ENCODE measurements around the gene G6PC3.
A peak's percentile ranks its signal among the peaks of the same experiment; 100 is the strongest.

Gene G6PC3

DNA sequence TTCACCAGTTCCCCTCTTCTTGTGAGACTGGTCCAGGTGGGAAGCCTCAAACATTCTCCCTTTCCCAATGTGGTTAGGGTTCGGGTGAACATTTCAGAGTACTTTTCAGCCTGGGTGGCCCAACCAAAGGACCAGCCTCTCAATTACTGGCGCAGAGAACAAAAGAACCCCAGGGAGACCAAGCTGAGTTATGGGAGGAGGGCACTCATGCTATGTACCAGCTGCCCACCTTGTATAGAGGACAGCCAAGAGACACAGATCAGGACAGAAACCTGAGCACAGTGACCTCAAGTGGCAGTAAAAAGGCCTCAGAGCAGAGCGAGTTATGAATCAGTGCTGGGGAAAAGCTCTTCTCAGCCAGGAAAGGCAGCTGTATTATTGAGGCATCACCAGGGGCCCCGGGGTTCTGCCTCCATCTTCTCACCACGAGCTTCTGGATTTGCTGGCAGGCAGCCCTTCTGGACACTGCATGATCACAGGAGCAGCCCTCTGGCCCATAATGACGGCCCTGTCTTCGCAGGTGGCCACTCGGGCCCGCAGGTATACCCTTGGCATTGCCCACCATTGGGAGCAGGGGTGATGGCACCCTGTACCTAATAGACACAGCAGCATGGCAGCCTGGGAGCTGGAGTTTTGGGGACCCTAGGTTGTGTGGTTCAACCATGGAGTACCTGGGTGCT, 3.8 kb downstream of the G6PC3 start:
- H3K9me3 Mint-ChIP-seq = no peaks in the 10 kb centered on the region
- ATAC-seq (no peak), DNase-seq (no peak)
- no peaks in the 10 kb centered on the region for H3K27me3 Mint-ChIP-seq
- H3K4me1 Mint-ChIP-seq = peaks cover 27% of the 10 kb centered on the region
- H3K27ac Mint-ChIP-seq = peak overlapping the region in 1 of 2 donors; percentile 79
- no peak overlapping the region for H3K4me3 Mint-ChIP-seq

DNA sequence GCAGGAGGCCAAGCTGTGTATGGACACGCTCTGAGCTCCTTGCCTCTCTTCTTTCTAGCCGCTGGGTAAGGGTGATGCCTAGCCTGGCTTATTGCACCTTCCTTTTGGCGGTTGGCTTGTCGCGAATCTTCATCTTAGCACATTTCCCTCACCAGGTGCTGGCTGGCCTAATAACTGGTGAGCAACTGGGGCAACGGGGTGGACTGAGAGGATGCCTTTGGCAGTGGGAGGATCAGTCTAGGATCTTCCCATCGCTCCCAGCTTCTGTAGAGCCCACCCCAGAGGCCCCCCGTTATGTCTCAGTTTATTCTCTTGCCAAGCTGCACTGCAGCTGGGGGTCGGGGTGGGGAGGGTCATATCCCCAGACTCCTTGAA, 4.4 kb downstream of the G6PC3 start:
- H3K27me3 Mint-ChIP-seq = no peaks in the 10 kb centered on the region
- H3K4me1 Mint-ChIP-seq = peaks cover 24% of the 10 kb centered on the region
- no peak for ATAC-seq
- no peak overlapping the region for H3K4me3 Mint-ChIP-seq
- H3K9me3 Mint-ChIP-seq = no peaks in the 10 kb centered on the region
- no peak for DNase-seq
- peak overlapping the region in 1 of 2 donors; percentile 15 for H3K27ac Mint-ChIP-seq

DNA sequence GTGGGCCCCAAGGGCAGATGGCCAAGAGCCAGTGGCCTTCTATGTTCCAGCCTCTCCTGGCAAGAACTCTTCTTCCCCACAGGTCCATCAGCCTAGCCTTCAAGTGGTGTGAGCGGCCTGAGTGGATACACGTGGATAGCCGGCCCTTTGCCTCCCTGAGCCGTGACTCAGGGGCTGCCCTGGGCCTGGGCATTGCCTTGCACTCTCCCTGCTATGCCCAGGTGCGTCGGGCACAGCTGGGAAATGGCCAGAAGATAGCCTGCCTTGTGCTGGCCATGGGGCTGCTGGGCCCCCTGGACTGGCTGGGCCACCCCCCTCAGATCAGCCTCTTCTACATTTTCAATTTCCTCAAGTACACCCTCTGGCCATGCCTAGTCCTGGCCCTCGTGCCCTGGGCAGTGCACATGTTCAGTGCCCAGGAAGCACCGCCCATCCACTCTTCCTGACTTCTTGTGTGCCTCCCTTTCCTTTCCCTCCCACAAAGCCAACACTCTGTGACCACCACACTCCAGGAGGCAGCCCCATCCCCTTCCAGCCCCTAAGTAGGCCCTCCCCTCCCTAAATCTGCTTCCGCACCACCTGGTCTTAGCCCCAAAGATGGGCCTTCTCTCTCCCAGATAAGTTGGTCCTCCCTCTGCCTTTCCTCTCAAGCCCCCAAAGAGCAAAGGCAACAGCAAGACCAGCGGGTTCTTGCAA, 5.2 kb downstream of the G6PC3 start:
- Mint-ChIP-seq H3K9me3 (no peaks in the 10 kb centered on the region), H3K27me3 (no peaks in the 10 kb centered on the region), H3K4me1 (peaks cover 16% of the 10 kb centered on the region), H3K4me3 (no peak overlapping the region), H3K27ac (peak overlapping the region in 1 of 2 donors; percentile 55)
- DNase-seq (no peak), ATAC-seq (no peak)

DNA sequence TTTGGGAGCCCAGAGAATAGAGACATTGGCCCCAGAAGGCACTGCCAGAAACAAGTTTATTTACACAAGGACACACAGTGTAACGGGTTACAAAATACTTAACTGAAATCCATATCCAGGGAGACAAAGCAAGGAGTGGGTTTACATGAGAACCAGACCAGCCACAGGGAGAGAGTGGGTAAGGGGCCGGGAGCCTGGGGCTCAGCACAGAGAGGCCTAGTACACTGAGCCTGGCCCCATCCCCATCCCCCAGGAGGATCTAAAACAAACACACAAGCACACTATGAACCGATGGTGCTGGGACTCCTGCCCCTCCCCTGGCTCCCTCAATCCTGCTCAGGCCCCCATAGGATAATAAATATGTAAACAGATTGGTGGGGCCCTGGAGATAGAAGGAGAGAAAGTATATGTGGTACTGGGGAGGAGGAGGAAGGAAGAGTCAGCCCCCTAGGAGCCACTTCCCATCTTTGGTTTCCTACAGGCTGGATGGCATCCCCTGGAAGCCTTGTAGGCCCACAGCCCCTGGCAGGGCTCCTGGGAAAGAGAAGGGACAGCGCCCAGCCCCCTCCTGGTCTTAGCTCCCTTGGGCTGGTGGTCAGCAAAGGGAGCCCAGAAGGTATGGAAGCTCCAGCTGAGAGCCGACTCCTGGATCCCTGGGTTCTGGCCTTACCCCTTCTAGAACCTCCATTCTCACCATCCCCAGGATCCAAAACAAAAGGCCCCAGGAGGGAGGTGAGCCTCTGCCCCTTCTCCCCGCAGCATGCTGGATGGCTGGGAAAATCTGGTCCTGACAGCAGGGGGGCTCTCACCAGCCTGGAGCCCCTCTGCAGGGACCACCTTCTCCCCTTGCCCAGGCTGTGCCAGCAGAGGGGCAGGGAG, 6.4 kb downstream of the G6PC3 start:
- H3K27me3 Mint-ChIP-seq = no peaks in the 10 kb centered on the region
- DNase-seq = no peak
- no peaks in the 10 kb centered on the region for H3K9me3 Mint-ChIP-seq
- H3K27ac Mint-ChIP-seq = peak overlapping the region in 1 of 2 donors; percentile 31
- ATAC-seq = no peak
- H3K4me1 Mint-ChIP-seq = peaks cover 9% of the 10 kb centered on the region
- H3K4me3 Mint-ChIP-seq = no peak overlapping the region

DNA sequence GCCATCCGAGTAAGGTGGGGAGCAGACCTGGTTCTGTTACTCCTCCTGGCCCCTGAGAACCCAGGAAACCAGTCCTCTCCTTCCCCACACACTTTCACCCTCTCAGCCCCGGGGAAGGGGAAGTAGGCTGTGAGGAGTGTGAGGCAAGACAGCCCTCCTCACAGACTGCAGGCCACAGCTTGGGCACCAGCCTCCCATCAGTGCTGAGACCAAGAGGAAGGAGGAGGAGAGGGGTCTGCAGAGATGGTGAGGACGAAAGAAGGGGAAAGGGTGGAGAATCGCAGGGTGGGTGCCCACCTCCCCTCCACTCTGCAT, 7.0 kb downstream of the G6PC3 start:
- Mint-ChIP-seq H3K9me3 (no peaks in the 10 kb centered on the region), H3K27me3 (no peaks in the 10 kb centered on the region), H3K4me3 (no peak overlapping the region), H3K4me1 (peaks cover 5% of the 10 kb centered on the region), H3K27ac (peak overlapping the region in 1 of 2 donors; percentile 77)
- no peak for DNase-seq
- ATAC-seq = no peak

DNA sequence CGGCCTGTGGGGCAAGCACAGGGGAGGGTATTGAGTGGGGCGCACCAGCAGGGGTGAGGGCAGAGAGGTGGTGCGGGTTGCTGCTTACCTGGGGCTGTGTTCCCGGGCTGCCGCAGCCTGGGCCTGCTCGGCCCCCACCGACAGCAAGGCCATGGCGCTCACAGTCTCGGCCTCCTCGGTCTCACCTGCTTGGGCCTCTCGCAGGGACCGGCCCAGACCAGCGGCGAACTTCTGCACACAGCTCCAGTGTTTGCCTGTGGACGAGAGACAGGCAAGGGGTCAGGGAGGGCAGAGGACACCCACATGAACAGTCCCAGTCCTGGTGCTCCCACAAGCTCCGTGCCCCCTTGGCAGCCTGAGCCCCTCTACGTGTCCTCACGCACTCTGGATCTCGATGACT, 7.9 kb downstream of the G6PC3 start:
- peaks cover 5% of the 10 kb centered on the region for H3K4me1 Mint-ChIP-seq

DNA sequence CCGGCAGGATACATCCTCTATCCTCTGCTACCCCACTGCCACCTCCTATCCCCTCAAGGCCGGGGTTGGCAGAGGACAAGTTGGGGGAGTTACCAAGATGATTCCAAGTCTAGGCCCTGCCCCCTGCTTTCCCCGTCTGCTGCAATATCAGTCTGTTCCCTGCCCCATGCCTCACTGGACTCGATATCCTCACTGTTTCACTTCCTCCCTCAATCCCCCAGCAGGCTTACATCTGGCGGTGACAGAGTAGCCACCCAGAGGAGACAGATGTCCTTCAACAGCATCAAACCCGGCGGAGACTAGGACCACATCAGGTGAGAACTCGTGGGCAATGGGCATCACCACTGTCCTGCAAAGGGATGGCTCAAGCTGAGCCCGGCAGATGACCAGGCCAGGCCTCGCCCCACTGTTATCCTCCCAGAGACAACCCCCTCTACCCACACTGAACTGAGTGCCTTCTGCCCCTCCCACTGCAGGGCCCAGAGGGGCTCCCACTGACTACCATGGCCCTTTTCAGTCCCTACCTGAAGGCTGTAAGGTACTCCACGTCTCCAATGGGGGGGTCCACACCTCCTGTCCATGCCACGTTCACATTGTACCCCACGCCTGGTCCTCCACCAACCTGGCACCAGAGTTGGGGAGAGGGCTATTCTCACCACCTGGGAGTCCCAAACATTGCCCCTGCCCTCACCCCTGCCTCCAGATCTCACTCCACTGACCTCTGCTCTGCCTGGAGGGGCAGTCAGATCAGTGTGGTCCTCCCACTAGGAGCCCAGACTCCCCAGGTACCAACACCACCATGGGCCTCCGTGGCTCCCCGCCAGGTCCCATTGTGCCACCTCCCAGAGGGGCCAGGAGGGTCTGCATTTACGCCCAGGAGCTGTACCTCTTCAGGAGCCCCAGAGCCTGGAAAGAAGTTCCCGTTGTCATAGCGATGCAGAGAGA, 9.6 kb downstream of the G6PC3 start:
- no peak for ATAC-seq
- H3K27me3 Mint-ChIP-seq = no peaks in the 10 kb centered on the region

More for the DNA sequence above, 7.9 kb downstream of the G6PC3 start:
- no peak for ATAC-seq
- Mint-ChIP-seq H3K27ac (no peak overlapping the region), H3K9me3 (no peaks in the 10 kb centered on the region), H3K27me3 (no peaks in the 10 kb centered on the region), H3K4me3 (no peak overlapping the region)
- DNase-seq = no peak

DNA sequence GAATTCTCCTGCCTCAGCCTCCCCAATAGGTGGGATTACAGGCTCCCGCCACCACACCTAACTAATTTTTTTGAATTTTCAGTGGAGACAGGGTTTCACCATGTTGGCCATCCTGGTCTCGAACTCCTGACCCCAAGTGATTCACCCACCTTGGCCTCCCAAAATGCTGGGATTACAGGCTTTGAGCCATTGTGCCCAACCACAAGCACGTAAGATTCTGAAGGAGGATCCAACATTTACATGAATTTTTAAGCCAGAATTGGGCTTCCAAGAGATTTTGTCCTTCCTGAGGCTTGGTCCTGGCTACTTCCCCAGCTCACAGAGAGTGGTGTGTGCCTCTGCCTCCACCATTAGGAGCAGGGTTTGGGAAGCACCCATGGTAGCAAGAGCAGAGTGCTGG, 11.1 kb downstream of the G6PC3 start:
- Mint-ChIP-seq H3K27ac (peak overlapping the region in 1 of 2 donors; percentile 10), H3K4me3 (no peak overlapping the region), H3K27me3 (no peaks in the 10 kb centered on the region), H3K4me1 (peaks cover 11% of the 10 kb centered on the region), H3K9me3 (no peaks in the 10 kb centered on the region)
- DNase-seq = no peak
- no peak for ATAC-seq

More for the DNA sequence above, 9.6 kb downstream of the G6PC3 start:
- no peak overlapping the region for H3K4me3 Mint-ChIP-seq
- no peaks in the 10 kb centered on the region for H3K9me3 Mint-ChIP-seq
- no peak overlapping the region for H3K27ac Mint-ChIP-seq
- DNase-seq = no peak
- H3K4me1 Mint-ChIP-seq = no peaks in the 10 kb centered on the region

DNA sequence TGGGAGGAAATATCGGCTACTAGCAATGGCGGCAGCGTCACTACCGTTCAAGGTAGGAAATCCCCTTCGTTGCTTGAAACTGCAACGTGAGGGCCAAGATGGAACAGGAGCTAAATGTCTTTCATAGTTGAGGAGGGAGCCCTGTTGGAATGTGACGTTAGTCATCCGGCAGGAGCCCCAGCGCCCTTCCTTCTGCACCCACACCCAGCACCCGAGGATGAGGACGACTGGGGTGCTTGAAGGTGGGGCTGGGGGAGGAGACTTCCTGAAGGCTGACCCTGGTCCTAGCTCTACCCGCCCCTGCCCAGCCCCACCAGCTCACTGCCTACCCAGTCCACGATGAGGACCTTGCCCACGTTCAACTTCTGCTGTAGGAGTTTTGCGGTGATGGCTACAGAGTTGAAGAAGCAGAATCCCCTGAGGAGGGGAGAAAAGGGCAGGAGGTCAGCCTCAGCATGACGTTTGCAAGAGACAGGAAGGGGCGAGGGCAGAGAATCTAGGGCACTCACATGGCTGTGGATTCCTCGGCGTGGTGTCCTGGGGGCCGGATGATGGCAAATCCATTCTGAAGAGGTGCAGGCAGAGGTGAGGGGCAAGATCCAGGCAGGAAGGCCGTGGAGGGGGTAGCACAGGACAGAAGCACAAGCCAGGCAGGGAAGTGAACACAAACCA, 11.9 kb downstream of the G6PC3 start:
- ATAC-seq (no peak), DNase-seq (no peak)
- Mint-ChIP-seq H3K4me1 (peaks cover 18% of the 10 kb centered on the region), H3K27ac (peak overlapping the region; percentile 10 to 40), H3K9me3 (no peaks in the 10 kb centered on the region), H3K4me3 (no peak overlapping the region), H3K27me3 (no peaks in the 10 kb centered on the region)

DNA sequence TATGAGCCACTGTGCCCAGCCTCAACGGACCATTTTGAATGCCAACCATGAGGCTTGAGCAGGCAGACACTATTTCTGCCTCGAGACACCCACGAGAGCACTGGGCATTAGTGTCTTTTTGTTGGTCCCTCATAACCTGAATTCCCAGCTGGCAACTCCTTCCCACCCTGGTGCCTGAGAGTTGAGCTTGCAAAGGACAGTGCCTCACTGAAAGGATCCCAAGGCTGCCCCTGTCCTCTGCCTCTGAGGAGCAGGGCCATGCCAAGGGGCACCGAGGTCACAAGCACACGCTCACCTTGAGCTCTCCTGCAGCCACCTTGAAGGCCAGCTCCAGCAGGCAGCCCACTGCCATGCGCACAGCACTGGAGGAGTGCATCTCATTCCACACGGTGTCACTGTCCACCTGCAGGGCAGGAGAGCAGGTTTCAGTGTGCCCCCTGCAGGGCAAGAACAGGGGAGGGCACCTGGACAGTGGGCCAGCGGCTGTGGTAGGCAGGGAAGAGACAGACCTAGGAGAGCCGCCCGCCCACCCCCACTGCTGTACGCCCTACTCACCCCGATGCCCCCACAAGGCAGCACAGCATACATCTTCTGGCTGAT, 12.8 kb downstream of the G6PC3 start:
- no peak overlapping the region for H3K4me3 Mint-ChIP-seq
- peaks cover 28% of the 10 kb centered on the region for H3K4me1 Mint-ChIP-seq
- H3K27me3 Mint-ChIP-seq = no peaks in the 10 kb centered on the region
- no peaks in the 10 kb centered on the region for H3K9me3 Mint-ChIP-seq
- no peak for ATAC-seq
- no peak for DNase-seq
- no peak overlapping the region for H3K27ac Mint-ChIP-seq

DNA sequence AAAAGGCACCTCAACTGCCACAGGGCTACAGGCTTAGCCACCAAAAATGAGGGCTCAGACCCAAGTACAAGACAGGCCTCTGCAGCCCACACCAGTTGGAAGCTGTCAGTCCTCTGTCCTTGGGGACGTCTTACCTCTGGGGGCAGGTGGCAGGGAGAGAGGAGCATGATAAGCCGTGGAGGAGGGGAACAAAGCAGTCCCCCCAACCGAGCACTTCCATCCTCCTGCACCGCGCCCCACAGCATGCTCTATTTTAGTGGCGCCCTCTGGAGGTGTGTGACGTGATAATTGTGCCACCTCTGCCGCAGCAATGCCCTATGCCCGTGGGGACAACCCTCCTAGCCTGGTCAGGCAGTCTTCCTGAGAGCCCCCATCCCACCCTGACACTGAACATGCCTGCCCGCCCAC, 13.6 kb downstream of the G6PC3 start:
- H3K4me3 Mint-ChIP-seq = no peak overlapping the region
- H3K27ac Mint-ChIP-seq = peak overlapping the region in 1 of 2 donors; percentile 27
- no peaks in the 10 kb centered on the region for H3K27me3 Mint-ChIP-seq
- peak in 1 of 2 donors; percentile 28 for DNase-seq
- H3K4me1 Mint-ChIP-seq = peaks cover 34% of the 10 kb centered on the region
- peak; percentile 24 for ATAC-seq
- H3K9me3 Mint-ChIP-seq = no peaks in the 10 kb centered on the region

DNA sequence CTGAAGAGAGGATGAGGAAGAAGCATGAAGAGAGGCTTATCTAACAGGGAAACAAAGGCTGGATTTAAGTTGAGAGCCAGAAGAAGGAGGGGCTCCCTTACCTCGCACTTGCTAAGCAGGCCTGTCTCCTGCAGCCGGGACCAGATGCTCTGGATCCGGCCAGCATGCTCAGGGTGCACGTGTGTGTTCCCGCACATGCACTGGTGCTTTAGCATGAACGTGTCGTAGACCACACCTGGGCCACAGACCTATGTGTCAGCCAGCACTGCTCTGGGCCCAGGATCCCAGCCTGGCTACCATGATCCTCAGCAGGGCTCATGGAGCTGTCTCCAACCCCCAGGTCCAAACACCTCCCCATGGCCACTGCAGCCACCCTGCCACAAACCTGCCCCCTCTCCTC, 14.4 kb downstream of the G6PC3 start:
- ATAC-seq = no peak
- no peak overlapping the region for H3K4me3 Mint-ChIP-seq
- no peak for DNase-seq
- no peaks in the 10 kb centered on the region for H3K9me3 Mint-ChIP-seq
- H3K27me3 Mint-ChIP-seq = no peaks in the 10 kb centered on the region
- H3K4me1 Mint-ChIP-seq = peaks cover 34% of the 10 kb centered on the region
- peak overlapping the region in 1 of 2 donors; percentile 86 for H3K27ac Mint-ChIP-seq

DNA sequence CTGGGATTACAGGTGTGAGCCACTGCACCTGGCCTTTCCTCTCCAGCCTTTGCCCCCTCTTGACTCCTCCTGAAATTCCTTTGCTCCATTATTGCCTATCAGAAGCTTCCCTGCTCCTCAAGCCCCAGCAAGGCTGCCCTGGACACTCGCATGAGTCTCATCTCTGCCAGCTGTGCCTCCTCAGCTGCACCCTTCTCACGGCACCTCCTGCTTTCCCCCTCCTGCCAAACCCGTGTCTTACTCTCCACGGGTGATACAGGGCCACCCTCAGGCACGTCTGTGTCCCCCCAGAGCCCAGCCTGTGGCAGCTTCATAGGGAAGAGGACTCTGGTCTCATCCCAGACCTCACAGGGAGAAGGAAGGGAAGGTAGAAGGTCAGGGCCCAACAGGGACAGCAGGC, 15.4 kb downstream of the G6PC3 start:
- H3K27me3 Mint-ChIP-seq = no peaks in the 10 kb centered on the region
- no peak for ATAC-seq
- no peaks in the 10 kb centered on the region for H3K9me3 Mint-ChIP-seq
- DNase-seq = no peak
- peak overlapping the region; percentile 5 to 86 for H3K27ac Mint-ChIP-seq
- H3K4me3 Mint-ChIP-seq = peak overlapping the region in 1 of 2 donors; percentile 48
- peaks cover 34% of the 10 kb centered on the region for H3K4me1 Mint-ChIP-seq
